SK-N-SH treated with all-trans-retinoic acid at 6 μM for 48 hours (cell line): ENCODE data around the gene NRXN2.

Experiments used
- ATAC-seq: fragments of 200-7000 bp; cut with Tn5 transposase; 3 replicates; pipeline ENCODE4 v1.9.1; 2020; ENCODE audit warnings: mild to moderate bottlenecking, moderate library complexity
- BACH2 ChIP-seq: fragments of 250-450 bp; sonication (Bioruptor Pico); IDR thresholded peaks from 2 replicates; pipeline ENCODE4 v1.9.0; 2021; ENCODE audit warnings: mild to moderate bottlenecking, borderline replicate concordance
- CREB5 ChIP-seq: fragments of 250-450 bp; sonication (Bioruptor Pico); IDR thresholded peaks from 2 replicates; pipeline ENCODE4 v1.5.1; 2020; ENCODE audit warnings: low read depth, mild to moderate bottlenecking, moderate library complexity
- CSDC2 ChIP-seq: fragments of 250-450 bp; sonication (Bioruptor Pico); IDR thresholded peaks from 2 replicates; pipeline ENCODE4 v1.5.0; 2020; ENCODE audit warnings: mild to moderate bottlenecking, moderate library complexity
- CSRNP3 ChIP-seq: fragments of 250-450 bp; sonication (Bioruptor Pico); IDR thresholded peaks from 2 replicates; pipeline ENCODE4 v1.5.1; 2021; ENCODE audit warnings: mild to moderate bottlenecking, moderate library complexity
- ESRRG ChIP-seq: fragments of 250-450 bp; sonication (Bioruptor Pico); IDR thresholded peaks from 2 replicates; pipeline ENCODE4 v1.6.1; 2021; ENCODE audit warnings: mild to moderate bottlenecking
- GLIS3 ChIP-seq: fragments of 250-450 bp; sonication (Bioruptor Pico); IDR thresholded peaks from 2 replicates; pipeline ENCODE4 v1.5.0; 2020; ENCODE audit warnings: mild to moderate bottlenecking, moderate library complexity
- PPARA ChIP-seq: fragments of 250-450 bp; sonication (Bioruptor Pico); IDR thresholded peaks from 2 replicates; pipeline ENCODE4 v1.5.0; 2020; ENCODE audit warnings: mild to moderate bottlenecking, borderline replicate concordance
- RARB ChIP-seq: fragments of 250-450 bp; sonication (Bioruptor Pico); IDR thresholded peaks from 2 replicates; pipeline ENCODE4 v1.8.0; 2021; ENCODE audit warnings: mild to moderate bottlenecking, moderate library complexity
- SNAI2 ChIP-seq: fragments of 250-450 bp; sonication (Bioruptor Pico); IDR thresholded peaks from 2 replicates; pipeline ENCODE4 v1.5.0; 2020; ENCODE audit warnings: mild to moderate bottlenecking, moderate library complexity
- TCF4 ChIP-seq: fragments of 250-450 bp; sonication (Bioruptor Pico); IDR thresholded peaks from 2 replicates; pipeline ENCODE4 v1.8.0; 2021; ENCODE audit warnings: mild to moderate bottlenecking, moderate library complexity, borderline replicate concordance
- TOX ChIP-seq: fragments of 250-450 bp; sonication (Bioruptor Pico); IDR thresholded peaks from 2 replicates; pipeline ENCODE4 v1.8.0; 2021; ENCODE audit warnings: mild to moderate bottlenecking, moderate library complexity, borderline replicate concordance
- TSHZ2 ChIP-seq: fragments of 250-450 bp; sonication (Bioruptor Pico); IDR thresholded peaks from 2 replicates; pipeline ENCODE4 v1.5.0; 2020; ENCODE audit warnings: mild to moderate bottlenecking, moderate library complexity
- ZC3H10 ChIP-seq: fragments of 250-450 bp; sonication (Bioruptor Pico); IDR thresholded peaks from 2 replicates; pipeline ENCODE4 v1.5.1; 2021; ENCODE audit warnings: mild to moderate bottlenecking, moderate library complexity
- ZFP3 ChIP-seq: fragments of 250-450 bp; sonication (Bioruptor Pico); IDR thresholded peaks from 2 replicates; pipeline ENCODE4 v1.5.0; 2020; ENCODE audit warnings: mild to moderate bottlenecking, moderate library complexity
- ZFP30 ChIP-seq: fragments of 450-650 bp; formaldehyde crosslinking; IDR thresholded peaks from 2 replicates; pipeline ENCODE4 v1.5.0; 2022; ENCODE audit warnings: mild to moderate bottlenecking, moderate library complexity
- TF ChIP-seq, protein P1 (sequence below): fragments of 250-450 bp; sonication (Bioruptor Pico); IDR thresholded peaks from 2 replicates; pipeline ENCODE4 v1.8.0; 2021; ENCODE audit warnings: low read depth, mild to moderate bottlenecking, moderate library complexity, borderline replicate concordance
- TF ChIP-seq, protein P2 (sequence below): fragments of 250-450 bp; sonication (Bioruptor Pico); IDR thresholded peaks from 2 replicates; pipeline ENCODE4 v1.8.0; 2020; ENCODE audit warnings: mild to moderate bottlenecking, moderate library complexity, borderline replicate concordance

NRXN2 gene

GRCh38 chr11:64641596-64642417 lies 81.2 kb downstream of the NRXN2 start (continued):
- TF ChIP-seq, protein P1, sequence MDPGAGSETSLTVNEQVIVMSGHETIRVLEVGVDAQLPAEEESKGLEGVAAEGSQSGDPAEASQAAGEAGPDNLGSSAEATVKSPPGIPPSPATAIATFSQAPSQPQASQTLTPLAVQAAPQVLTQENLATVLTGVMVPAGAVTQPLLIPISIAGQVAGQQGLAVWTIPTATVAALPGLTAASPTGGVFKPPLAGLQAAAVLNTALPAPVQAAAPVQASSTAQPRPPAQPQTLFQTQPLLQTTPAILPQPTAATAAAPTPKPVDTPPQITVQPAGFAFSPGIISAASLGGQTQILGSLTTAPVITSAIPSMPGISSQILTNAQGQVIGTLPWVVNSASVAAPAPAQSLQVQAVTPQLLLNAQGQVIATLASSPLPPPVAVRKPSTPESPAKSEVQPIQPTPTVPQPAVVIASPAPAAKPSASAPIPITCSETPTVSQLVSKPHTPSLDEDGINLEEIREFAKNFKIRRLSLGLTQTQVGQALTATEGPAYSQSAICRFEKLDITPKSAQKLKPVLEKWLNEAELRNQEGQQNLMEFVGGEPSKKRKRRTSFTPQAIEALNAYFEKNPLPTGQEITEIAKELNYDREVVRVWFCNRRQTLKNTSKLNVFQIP (CRISPR knock-in tag), result no peak
- no peak for TF ChIP-seq GLIS3
- TF ChIP-seq CREB5, result no peak
- no peak for TF ChIP-seq RARB (CRISPR knock-in tag)

DNA sequence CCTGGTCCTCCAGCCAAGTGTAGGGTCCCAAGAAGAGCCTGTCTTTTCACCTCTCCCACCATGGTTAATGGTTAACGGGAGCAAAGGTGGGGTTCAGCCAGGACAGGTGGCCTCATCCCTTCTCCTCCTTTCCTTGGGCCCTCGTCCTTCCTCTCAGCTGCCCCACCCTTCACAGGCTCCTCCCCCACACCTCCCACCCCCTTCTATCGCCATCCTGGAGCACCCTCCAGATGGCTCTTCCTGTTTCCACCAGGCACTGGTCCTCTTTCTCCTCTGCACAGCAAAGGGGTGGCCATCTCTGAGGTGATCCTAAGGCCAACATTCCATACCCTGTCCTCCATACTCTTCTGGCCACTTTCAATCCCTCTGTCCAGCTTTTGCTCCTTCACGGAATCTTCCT lies 83.1 kb downstream of the NRXN2 start:
- ATAC-seq, result no peak
- TF ChIP-seq GLIS3 (no peak), ZFP30 (CRISPR knock-in tag) (no peak), CREB5 (no peak), TCF4 (CRISPR knock-in tag) (no peak), ZFP3 (no peak), CSDC2 (CRISPR knock-in tag) (no peak), BACH2 (CRISPR knock-in tag) (no peak), PPARA (no peak), RARB (CRISPR knock-in tag) (no peak)
- TF ChIP-seq, protein P2, sequence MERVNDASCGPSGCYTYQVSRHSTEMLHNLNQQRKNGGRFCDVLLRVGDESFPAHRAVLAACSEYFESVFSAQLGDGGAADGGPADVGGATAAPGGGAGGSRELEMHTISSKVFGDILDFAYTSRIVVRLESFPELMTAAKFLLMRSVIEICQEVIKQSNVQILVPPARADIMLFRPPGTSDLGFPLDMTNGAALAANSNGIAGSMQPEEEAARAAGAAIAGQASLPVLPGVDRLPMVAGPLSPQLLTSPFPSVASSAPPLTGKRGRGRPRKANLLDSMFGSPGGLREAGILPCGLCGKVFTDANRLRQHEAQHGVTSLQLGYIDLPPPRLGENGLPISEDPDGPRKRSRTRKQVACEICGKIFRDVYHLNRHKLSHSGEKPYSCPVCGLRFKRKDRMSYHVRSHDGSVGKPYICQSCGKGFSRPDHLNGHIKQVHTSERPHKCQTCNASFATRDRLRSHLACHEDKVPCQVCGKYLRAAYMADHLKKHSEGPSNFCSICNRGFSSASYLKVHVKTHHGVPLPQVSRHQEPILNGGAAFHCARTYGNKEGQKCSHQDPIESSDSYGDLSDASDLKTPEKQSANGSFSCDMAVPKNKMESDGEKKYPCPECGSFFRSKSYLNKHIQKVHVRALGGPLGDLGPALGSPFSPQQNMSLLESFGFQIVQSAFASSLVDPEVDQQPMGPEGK (CRISPR knock-in tag), result no peak
- TF ChIP-seq, protein P1 (CRISPR knock-in tag), result no peak

DNA sequence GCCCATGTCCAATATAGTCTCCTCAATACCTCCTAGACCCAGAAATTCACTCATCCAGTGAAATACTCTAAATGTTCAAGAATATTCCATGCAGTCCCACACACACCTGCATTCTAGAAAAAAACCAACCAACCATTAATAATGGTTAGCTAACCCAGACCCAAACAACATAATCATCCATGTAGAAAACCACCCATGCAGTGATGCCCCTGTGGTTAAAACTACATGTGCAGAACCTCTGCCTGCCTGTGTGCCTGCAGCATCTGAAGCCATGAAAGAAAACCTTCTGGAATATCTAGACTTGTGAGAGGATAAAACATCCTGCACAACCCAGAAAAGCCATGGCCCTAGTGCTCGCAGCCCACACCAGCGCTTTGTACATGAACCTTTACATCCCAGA lies 84.2 kb downstream of the NRXN2 start:
- ATAC-seq, result no peak
- TF ChIP-seq TCF4 (CRISPR knock-in tag) (no peak), TOX (no peak), ESRRG (no peak), ZC3H10 (CRISPR knock-in tag) (no peak), TSHZ2 (no peak), GLIS3 (no peak), CSRNP3 (CRISPR knock-in tag) (no peak), SNAI2 (no peak)
- TF ChIP-seq, protein P2 (CRISPR knock-in tag), result no peak
- TF ChIP-seq, protein P1 (CRISPR knock-in tag), result no peak
